Nephron (organoid): Measurements from ENCODE around the gene ZNF442.
"Not testable (repeated sequence)": the region's sequence is repeated elsewhere in the genome, so short reads cannot be mapped to it uniquely, and the experiment has no call there.

Source experiments
- H3K27ac Mint-ChIP-seq, 3 experiments: 2 replicates each; pipeline ENCODE4 v1.8.0; 2020; ENCODE audit warnings: mixed read lengths in 3 of 3, mild to moderate bottlenecking in 2 of 3, moderate library complexity in 1 of 3
- H3K27me3 Mint-ChIP-seq: 2 replicates; pipeline ENCODE4 v1.8.0; 2021; ENCODE audit warnings: low read depth, mild to moderate bottlenecking, moderate library complexity, mixed read lengths
- H3K36me3 Mint-ChIP-seq: 2 replicates; pipeline ENCODE4 v1.8.0; 2020; ENCODE audit warnings: low read depth, mixed read lengths
- H3K4me1 Mint-ChIP-seq: 2 replicates; pipeline ENCODE4 v1.8.0; 2020; ENCODE audit warnings: mixed read lengths
- H3K4me3 Mint-ChIP-seq, 3 experiments: 2 replicates each; pipeline ENCODE4 v1.8.0; 2020; ENCODE audit warnings: mild to moderate bottlenecking in 3 of 3, mixed read lengths in 3 of 3, moderate library complexity in 2 of 3
- H3K9me3 Mint-ChIP-seq: 2 replicates; pipeline ENCODE4 v1.8.0; 2020; ENCODE audit warnings: mixed read lengths
- CTCF ChIP-seq, 3 experiments: fragments of 200-600 bp; sonication (generic); IDR thresholded peaks; one replicate each; pipeline ENCODE4 v1.5.0; 2021; ENCODE audit warnings: antibody characterized with exemption in 3 of 3; ENCODE audit not compliant: unreplicated experiment in 3 of 3

Gene ZNF442

GRCh38 chr19:12380444-12380737 lies 14.9 kb upstream of the ZNF442 start:
- H3K9me3 Mint-ChIP-seq, result peaks cover 55% of the 10 kb centered on the region
- TF ChIP-seq CTCF (IDR thresholded peaks at IDR 0.05; ENCODE audit: unreplicated experiment in 3 of 3), result no peak
- peaks cover 57% of the 10 kb centered on the region for H3K36me3 Mint-ChIP-seq

GRCh38 chr19:12379732-12380443 lies 14.4 kb upstream of the ZNF442 start:
- no peak for TF ChIP-seq CTCF (IDR thresholded peaks at IDR 0.05; ENCODE audit: unreplicated experiment in 3 of 3)
- Mint-ChIP-seq H3K36me3 (peaks cover 54% of the 10 kb centered on the region), H3K27me3 (no peaks in the 10 kb centered on the region), H3K27ac (no peak overlapping the region), H3K4me1 (no peaks in the 10 kb centered on the region), H3K9me3 (peaks cover 57% of the 10 kb centered on the region), H3K4me3 (no peak overlapping the region)

More at GRCh38 chr19:12380444-12380737, 14.9 kb upstream of the ZNF442 start:
- Mint-ChIP-seq H3K4me1 (no peaks in the 10 kb centered on the region), H3K4me3 (no peak overlapping the region), H3K27me3 (no peaks in the 10 kb centered on the region), H3K27ac (no peak overlapping the region)

GRCh38 chr19:12374026-12374425 lies 8.5 kb upstream of the ZNF442 start:
- Mint-ChIP-seq H3K4me1 (no peaks in the 10 kb centered on the region), H3K27me3 (no peaks in the 10 kb centered on the region), H3K27ac (no peak overlapping the region), H3K4me3 (no peak overlapping the region), H3K36me3 (peaks cover 14% of the 10 kb centered on the region), H3K9me3 (peaks cover 39% of the 10 kb centered on the region)
- no peak for TF ChIP-seq CTCF (IDR thresholded peaks at IDR 0.05; ENCODE audit: unreplicated experiment in 3 of 3)

- peaks cover 29% of the 10 kb centered on the region for H3K9me3 Mint-ChIP-seq
- peak overlapping the region; percentile 95 to 96 (median 96) for H3K4me3 Mint-ChIP-seq
- H3K36me3 Mint-ChIP-seq, result peaks cover 32% of the 10 kb centered on the region
- TF ChIP-seq CTCF (IDR thresholded peaks at IDR 0.05; ENCODE audit: unreplicated experiment in 3 of 3), result no peak
- H3K27ac Mint-ChIP-seq, result peak overlapping the region; percentile 92 to 97 (median 94)
- peaks cover 3% of the 10 kb centered on the region for H3K27me3 Mint-ChIP-seq
- peaks cover 23% of the 10 kb centered on the region for H3K4me1 Mint-ChIP-seq
Measured at GRCh38 chr19:12364391-12365235, 870 bp downstream of the ZNF442 start.

GRCh38 chr19:12362236-12362635 lies 3.2 kb downstream of the ZNF442 start:
- peaks cover 46% of the 10 kb centered on the region for H3K36me3 Mint-ChIP-seq
- not testable (repeated sequence) for H3K27ac Mint-ChIP-seq, H3K4me3 Mint-ChIP-seq, H3K27me3 Mint-ChIP-seq
- peaks cover 23% of the 10 kb centered on the region for H3K4me1 Mint-ChIP-seq
- H3K9me3 Mint-ChIP-seq, result peaks cover 42% of the 10 kb centered on the region

- H3K4me3 Mint-ChIP-seq, result no peak overlapping the region
- no peak for TF ChIP-seq CTCF (IDR thresholded peaks at IDR 0.05; ENCODE audit: unreplicated experiment in 3 of 3)
- no peak overlapping the region for H3K27ac Mint-ChIP-seq
- no peaks in the 10 kb centered on the region for H3K4me1 Mint-ChIP-seq
- H3K27me3 Mint-ChIP-seq, result no peaks in the 10 kb centered on the region
- peaks cover 73% of the 10 kb centered on the region for H3K36me3 Mint-ChIP-seq
- H3K9me3 Mint-ChIP-seq, result peaks cover 78% of the 10 kb centered on the region
Measured at GRCh38 chr19:12353375-12353774, 12.1 kb downstream of the ZNF442 start.
